OCI-LY7 (cell line): ENCODE measurements around the gene MRPL20.

Experiments used
- EZH2phosphoT487 ChIP-seq: fragments of 200-600 bp; sonication (generic); IDR thresholded peaks from 2 replicates; pipeline ENCODE4 v1.6.1; 2018; ENCODE audit warnings: low read depth, borderline replicate concordance, mild to moderate bottlenecking, mixed run types, antibody characterized with exemption, low read length, moderate library complexity, mixed read lengths
- TF ChIP-seq, protein P1 (sequence below): fragments of 200-600 bp; sonication (generic); conservative IDR thresholded peaks from 2 replicates; pipeline ENCODE4 v1.5.1; 2014; ENCODE audit warnings: mild to moderate bottlenecking, antibody characterized with exemption, low read length, moderate library complexity, mixed read lengths

DNA sequence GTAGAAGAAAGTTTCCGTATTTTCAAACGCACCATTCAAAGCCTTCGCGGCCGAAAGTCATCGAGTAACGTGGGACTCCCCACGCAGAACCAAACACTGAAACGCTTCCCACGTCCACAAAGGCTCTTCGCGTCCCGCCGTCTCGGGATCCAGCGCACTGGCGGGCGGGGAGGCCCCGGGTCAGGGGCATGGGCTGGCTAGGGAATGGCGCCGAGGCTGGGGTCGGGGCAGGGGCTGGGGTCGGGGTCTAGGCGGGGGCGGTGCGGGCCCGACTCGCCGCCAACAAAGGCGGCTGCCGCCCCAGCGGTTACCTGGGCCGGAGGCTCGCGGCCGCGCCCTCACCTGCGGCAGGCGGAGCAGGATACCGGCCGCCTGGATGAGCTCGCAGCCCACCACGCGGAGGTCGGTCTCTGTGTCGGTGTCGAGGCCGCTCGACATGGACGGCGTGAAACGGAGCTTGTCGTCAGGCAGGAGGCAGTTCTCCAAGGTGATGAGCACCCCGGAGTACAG lies 8.4 kb downstream of the MRPL20 start:
- TF ChIP-seq, protein P1, sequence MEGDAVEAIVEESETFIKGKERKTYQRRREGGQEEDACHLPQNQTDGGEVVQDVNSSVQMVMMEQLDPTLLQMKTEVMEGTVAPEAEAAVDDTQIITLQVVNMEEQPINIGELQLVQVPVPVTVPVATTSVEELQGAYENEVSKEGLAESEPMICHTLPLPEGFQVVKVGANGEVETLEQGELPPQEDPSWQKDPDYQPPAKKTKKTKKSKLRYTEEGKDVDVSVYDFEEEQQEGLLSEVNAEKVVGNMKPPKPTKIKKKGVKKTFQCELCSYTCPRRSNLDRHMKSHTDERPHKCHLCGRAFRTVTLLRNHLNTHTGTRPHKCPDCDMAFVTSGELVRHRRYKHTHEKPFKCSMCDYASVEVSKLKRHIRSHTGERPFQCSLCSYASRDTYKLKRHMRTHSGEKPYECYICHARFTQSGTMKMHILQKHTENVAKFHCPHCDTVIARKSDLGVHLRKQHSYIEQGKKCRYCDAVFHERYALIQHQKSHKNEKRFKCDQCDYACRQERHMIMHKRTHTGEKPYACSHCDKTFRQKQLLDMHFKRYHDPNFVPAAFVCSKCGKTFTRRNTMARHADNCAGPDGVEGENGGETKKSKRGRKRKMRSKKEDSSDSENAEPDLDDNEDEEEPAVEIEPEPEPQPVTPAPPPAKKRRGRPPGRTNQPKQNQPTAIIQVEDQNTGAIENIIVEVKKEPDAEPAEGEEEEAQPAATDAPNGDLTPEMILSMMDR, result no peak
- no peak for TF ChIP-seq EZH2phosphoT487
